GM18861 (cell line): Measurements from ENCODE around the gene TCF19.

Experiments used
- ATAC-seq: cut with Tn5 transposase; IDR thresholded peaks from one replicate; pipeline ENCODE4 v1.9.1; 2021; ENCODE audit not compliant: unreplicated experiment

TCF19 gene

GRCh38 chr6:31158140-31158862, at the start of gene TCF19:
Gene TCF19 (plus strand): TSS chr6:31158589. CDS start chr6:31159470, 881 bp downstream.
- peak; percentile 84 for ATAC-seq

- no peak for ATAC-seq
These were observed 47.4 kb upstream of the TCF19 start for GRCh38 chr6:31110825-31111582.

- no peak for ATAC-seq
These were observed 46.7 kb upstream of the TCF19 start for GRCh38 chr6:31111712-31112111.

- no peak for ATAC-seq
These were observed 45.9 kb upstream of the TCF19 start, which contains the start of gene C6orf15 for GRCh38 chr6:31112478-31112877. Gene C6orf15 (minus strand): TSS chr6:31112575. CDS start chr6:31112555, 20 bp downstream.

- no peak for ATAC-seq
These were observed 44.4 kb upstream of the TCF19 start for GRCh38 chr6:31113861-31114540.

- ATAC-seq = no peak
These were observed 43.9 kb upstream of the TCF19 start, which contains the start of gene PSORS1C1 for GRCh38 chr6:31114541-31114878. Gene PSORS1C1 (plus strand): TSS chr6:31114800. CDS start chr6:31129633, 14,833 bp downstream.

- no peak for ATAC-seq
These were observed 43.2 kb upstream of the TCF19 start for GRCh38 chr6:31114970-31115849.

GRCh38 chr6:31115941-31116560, 42.3 kb upstream of the TCF19 start:
- no peak for ATAC-seq

GRCh38 chr6:31116661-31117385, 41.6 kb upstream of the TCF19 start:
- ATAC-seq = no peak

- no peak for ATAC-seq
These were observed 40.2 kb upstream of the TCF19 start for GRCh38 chr6:31118178-31118577.

- ATAC-seq = no peak
These were observed 38.1 kb upstream of the TCF19 start, which contains the start of gene CDSN for GRCh38 chr6:31120151-31120915. Gene CDSN (minus strand): TSS chr6:31120446. CDS start chr6:31120419, 27 bp downstream.

- no peak for ATAC-seq
These were observed 37.1 kb upstream of the TCF19 start for GRCh38 chr6:31121131-31121790.

- ATAC-seq = no peak
These were observed 35.3 kb upstream of the TCF19 start for GRCh38 chr6:31122791-31123706.

- no peak for ATAC-seq
These were observed 33.2 kb upstream of the TCF19 start for GRCh38 chr6:31125162-31125561.

- no peak for ATAC-seq
These were observed 32.6 kb upstream of the TCF19 start for GRCh38 chr6:31125586-31126363.

GRCh38 chr6:31126396-31127175, 31.8 kb upstream of the TCF19 start:
- no peak for ATAC-seq
